ENCODE data around the gene PLA2G4E.
A peak's percentile ranks its signal among the peaks of the same experiment; 100 is the strongest.

The PLA2G4E gene

DNA sequence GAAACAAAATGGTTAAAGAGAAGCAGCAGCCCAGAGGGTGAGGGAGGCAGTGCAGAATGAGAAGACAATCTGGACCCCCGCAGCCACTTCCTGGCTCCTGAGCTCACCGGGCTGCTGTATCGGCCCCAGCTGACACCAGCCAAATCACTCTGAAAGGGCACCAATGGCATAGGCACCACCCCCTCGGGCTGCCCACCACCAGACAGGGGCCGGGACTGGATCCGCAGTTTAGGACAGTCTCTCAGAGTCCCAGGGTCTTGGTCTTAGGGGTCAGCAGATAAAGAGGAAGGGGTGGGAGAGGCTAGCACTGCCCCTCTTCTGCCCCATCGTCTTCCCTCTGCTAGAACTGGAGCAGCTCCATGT lies 30.6 kb downstream of the PLA2G4E start:
- DNase-seq, result no peak

DNA sequence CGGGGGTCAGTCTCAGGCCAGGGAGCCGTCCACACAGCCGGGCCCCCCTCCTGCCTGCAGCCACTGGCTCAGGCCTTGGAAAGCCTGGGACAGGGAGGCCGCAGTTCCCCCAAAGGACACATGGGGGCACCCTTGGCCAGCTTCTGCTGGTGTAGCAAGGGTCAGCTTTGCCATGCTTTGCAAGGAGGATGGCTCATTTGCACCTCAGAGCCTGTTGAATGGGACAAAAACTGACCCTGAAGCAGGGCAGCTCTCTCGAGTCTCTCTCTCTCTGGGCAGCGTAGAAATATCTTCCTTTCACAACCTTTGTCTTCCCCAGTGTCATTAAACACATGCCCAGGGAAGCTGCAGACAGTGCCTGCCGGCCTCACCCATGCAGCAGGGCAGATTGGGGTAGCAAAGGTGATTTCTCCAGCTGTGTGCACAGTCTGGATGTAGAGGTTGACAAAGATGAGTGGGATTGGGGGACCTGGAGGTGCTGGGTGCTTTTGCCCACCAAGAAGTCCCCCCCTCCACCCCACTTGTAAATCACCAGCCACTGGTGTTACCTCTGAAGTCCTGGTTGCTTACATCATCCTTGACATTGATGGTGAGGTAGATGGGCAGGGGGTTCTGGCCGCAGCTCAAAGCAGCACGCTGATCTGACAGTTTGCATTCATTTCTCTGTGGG lies 31.1 kb downstream of the PLA2G4E start:
- peak; percentile 94 for DNase-seq

- no peak for DNase-seq
Measured at GRCh38 chr15:41988896-41989572, 31.8 kb downstream of the PLA2G4E start.

- DNase-seq, result no peak
Measured at GRCh38 chr15:41987925-41988275, 32.9 kb downstream of the PLA2G4E start.

DNA sequence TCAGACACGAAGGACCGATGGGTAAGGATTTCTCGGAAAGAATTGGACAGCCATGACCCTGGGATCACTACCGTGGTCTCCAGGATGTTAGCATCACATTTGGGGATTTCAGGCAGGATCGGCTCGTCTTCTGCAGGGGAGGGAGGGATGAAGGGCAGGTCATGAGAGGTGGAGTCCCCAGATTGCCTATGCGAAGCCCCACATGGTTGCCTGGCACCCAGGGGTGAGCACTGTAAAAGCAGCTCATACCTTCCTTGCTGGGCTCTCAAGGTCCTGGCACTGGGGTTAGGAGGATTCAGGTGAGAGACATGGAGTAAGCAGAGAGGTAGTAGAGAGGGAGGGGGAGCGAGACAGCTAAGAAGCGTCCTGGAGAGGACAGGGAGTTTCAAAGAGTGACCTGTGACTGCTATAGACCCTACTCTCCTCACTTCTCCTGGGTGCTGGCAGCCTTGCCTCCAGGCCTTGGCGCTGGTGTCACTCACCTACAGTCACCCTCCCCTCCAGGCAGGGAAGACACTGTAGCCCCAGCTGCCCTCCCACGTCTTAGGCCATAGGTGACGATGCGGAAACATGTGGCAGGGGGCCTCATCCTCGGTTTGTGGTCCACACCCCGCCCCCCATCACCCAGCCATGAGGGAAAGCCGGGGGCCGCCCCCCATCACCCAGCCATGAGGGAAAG lies 33.5 kb downstream of the PLA2G4E start:
- no peak for DNase-seq

DNA sequence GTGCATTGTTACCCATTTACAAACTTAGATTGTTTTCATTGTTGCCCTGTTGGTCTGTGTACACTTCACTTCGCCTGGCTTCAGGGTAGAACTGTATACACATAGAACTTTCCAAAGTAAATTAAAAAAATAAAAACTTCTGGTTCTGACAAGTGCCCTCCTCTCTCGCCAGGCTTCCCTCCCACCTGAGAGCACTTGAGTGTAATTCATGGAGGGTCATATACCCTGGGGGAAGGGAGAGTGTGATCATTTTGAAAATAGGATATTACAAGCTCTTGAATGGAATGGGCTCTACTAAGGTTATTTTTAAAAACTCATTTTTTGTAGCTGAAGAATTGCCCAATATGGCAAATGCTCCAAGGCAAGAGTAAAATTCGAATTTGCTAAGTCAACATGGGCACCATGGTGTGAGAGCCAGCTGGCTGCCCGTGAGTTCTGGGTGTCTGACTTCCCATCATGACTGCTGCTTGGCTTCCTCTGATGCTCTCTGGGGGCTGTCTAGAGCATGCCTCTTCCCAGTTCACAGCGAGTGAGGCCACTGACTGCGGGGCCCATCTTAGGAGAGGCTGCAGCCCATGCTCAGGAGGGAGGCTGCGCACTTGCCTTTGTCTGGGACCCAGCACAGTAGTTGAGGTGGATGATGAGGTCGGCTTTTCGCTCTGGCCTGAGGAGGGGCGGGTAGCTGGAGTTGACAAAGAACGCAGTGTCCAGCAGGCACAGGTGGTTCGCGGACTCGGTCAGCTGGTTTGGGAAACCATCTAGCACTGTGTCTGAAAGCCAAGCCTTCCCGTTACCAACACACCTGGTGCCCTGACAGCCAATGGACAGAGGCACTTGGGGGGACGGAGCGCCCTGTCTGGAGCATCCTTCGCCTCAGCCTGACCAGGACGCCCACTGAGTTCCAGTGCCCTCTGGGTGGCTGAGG lies 35.3 kb downstream of the PLA2G4E start:
- no peak for DNase-seq

DNA sequence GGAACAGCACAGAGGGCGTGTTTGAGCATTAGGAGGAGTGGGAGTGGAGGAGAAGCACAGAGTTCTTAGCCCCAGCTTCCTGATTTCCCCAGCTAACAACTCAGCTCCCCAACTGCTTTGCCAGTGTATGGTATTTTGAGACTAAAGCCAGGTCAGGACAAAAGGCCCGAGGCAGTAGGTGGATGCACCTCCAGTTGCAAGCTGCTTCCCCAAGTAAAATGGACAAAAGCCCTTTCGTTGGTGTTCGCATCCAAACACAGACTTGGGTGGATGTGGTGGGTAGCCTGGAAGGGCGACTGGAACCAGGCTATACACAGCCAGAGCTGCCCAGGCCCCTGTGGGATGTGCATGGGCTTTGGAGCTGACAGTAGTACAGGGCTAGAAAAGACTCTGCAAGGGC lies 36.2 kb downstream of the PLA2G4E start:
- no peak for DNase-seq

DNA sequence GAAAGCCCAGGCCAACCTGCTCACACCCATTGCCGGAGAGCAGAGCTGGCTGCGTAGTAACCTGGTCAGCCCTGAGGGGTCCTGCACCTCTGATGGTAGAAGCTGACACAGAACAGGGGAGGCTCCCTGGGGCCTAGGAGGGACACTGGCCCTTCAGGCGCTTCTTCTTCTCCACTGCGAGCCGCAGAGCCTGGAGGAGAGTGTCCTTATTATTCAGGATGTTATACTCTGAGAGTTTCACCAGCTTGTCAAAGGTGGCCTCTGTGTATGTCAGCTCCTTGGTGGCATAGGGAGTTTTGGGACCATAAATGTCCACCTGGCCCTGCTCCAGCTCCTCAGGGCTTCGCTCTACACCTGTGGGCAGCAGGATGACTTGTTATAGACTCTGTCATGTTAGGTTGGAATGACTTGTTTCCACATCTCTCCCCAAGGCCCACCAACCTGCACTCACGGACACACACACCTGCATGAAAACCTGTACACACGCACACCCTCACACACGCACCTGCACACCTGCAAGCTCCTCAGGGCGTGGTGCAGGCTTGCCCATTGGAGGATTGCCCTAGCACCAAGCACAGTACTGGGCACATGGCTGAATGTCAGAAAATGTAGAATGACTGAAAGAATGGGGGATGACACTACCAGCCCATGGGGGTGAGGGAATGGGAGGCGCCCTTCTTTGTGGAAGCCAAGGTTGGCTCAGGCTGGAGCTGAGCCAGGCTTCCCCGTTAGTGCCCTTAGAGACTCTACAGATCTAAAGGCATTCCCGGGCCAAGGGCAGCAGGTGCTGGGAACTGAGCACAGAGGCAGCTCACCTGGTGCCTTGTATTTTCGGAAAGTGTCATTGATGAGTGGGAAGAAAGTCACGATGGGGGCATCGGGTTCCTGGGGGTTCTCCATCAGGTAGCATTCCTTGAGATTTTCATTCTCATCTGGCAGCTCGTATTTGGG lies 36.9 kb downstream of the PLA2G4E start:
- DNase-seq, result no peak

GRCh38 chr15:41983221-41983620 lies 37.6 kb downstream of the PLA2G4E start:
- peak; percentile 36 for DNase-seq

DNA sequence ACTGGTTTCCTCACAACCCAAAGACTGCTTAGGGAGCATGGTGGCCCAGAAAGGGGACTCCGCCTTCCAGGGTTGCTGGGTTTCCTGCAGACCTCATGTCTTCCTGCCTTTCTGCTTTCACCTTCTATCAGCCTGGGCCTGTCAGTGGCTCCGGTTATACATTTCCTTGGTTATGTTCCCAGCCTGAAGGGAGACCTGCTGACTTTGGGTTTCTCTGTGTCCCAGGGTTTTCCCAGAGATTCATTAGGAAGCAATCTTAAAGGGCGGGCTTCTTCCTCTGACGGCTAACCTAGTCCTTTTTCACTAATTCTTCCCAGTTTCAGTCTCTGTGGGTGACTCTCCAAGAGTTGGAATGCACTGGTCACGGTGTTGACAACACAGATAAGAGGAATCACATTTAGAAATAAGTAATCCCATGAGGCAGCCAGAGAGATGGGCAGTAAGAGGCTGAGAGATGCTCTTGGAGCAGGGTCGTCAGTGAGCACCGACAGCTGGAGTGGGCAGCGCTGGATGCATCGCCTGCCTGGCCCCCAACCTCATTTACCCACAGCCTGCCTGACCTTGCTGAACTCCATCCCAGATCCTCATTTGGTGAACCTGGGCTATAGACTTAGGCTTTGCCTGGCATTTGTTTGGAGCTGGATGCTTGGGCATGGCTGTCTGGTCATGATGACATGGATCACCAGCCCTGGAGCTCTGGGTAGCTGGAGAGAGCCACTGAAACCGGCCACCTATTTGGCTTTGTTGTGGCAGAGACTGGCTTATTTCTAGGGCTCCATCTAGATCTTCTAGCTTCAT lies 38.5 kb downstream of the PLA2G4E start:
- peak; percentile 32 for DNase-seq

DNA sequence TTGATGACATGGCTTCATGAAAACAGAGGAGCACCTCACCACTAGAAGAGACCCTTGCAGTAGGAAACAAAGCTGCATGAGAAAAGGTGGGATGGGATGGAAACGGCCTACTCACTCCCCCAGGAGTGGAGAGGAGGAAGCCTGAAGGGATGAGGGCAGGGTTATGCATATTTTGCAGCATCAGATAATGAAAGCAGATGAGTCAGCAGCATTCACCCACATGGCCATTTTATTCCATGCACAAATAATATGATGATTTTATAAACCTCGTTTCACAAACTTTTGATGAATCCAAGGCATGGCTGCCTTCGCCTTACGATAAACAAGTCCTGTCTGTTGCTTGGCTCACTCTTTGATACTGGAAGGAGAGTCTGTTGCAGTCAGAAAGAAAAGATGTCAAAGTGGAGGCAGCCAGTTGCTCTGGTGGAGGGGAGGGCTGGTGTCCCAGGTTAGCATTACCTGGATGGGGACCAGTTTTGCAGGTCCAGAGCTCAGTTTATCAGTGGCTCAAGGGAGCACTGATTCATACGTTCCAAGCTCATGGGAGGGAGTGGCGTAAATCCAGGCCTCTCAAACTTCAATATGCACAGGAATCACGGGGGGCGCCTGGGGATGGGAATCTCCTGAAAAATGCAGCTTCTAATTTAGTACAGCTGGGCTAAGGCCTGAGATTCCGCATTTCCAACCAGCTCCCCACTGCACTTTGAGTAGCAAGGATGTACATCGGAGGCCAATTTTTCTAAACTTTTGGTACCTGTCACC lies 39.3 kb downstream of the PLA2G4E start:
- peak; percentile 27 for DNase-seq

DNA sequence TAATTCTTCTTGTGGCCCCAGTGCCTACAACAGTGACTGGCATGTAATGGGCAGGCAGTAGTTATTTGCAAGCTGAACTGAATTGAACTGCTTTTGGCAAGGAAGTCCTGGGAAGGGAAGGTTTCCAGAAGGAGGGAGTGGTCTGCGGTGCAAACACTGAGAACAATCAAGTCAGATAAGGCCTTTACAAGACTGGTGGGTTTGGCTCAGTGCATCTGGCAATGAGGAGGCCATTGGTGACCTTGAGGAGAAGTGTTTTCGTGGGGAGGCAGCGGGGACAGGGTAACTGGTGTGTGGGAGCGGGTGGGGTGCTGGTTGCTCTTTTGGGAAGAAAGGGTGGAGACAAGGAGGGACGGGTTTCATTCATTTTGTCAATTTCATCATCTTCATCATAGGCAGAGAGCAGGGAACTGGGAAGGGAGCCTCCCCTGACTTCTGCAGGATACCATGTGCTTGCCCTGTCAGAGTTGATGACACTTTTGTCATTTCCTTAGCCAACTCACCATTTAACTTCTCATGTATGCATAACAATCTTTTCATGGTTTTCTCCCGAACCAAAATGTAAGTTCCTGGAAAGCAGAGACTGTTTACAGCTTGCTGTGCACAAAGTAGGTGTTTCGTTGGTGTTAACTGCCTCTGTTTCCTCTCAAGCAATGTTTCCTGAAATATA lies 40.1 kb downstream of the PLA2G4E start:
- peak; percentile 36 for DNase-seq

DNA sequence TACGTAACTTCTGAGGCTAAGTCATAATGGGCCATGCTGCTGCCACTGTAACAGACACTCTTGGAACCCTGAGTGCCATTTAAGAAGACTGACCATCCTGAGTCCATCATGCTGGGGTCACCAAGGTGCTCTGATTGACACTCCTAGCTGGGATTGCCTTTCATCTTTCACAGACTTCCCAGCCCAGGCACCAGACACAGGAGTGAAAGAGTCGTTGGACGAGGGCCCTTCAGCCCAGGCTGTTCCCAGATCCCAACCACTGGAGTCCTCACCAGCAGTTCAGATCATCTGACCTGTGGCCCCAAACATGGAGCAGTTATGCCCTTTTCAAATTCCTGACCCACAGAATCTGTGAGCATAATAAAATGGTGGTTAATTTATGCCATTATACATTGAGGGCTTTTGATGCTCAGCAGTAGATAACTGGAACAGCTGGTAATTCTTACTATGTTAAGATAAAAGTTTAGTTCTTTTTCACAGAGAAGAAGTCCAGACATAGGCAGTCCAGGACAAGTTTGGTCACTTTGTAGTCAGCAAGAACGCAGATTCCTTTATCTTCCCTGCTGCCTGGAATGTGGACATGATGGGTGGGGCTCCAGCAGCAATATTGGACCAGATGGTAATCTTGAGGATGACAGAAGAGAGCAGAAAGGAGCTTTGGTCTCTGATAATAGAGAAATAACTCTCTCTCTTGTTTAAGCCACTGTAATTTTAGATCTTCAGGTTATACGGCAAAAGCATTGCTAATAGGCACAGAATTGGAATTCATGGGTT lies 41.2 kb downstream of the PLA2G4E start:
- DNase-seq, result peak; percentile 18

GRCh38 chr15:41978534-41978933 lies 42.3 kb downstream of the PLA2G4E start:
- peak; percentile 22 for DNase-seq

DNA sequence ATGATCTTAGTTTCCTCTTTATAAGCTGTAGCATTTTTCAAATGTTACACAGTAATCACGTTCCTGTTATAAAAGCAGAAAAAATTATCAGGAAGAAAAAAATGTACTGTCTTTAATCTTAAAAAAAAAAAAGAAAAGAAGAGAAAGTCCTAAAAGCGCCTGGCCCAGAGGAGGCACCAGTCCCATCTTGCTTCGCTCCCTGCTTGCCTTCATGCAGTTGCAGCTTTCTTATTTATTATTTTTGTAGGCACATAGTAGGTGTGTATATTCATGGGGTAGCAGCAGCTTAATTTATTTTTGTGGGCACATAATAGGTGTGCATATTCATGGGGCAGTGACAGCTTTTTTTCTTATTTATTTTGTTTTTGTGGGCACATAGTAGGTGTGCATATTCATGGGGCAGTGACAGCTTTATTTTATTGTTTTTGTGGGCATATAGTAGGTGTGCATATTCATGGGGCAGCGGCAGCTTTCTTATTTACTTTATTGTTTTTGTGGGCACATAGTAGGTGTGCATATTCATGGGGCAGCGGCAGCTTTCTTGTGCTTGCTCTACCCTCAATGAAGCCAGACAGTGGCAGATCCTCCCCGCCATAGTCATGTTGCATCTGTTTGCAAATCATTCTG lies 43.0 kb downstream of the PLA2G4E start:
- peak; percentile 9 for DNase-seq

GRCh38 chr15:41975669-41976068 lies 45.2 kb downstream of the PLA2G4E start:
- DNase-seq, result peak; percentile 0

DNA sequence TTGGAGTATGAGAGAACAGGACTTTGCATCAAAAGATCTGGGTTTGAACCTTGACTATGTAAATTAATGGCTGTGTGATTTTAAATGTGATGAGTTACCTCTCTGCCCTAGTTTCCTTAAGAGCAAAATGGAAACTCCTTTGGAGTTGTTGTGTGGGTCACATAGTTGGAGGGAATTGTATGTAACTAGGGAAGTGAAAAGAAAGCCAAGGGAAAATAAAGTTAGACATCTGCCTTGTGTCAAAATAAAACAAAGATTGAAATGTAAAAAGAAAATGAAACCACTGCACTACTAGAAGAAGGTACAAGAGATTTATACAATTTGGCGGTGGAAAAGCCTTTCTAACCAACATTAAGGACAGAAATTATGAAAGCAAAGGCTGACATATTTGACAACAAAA lies 46.8 kb downstream of the PLA2G4E start:
- DNase-seq, result no peak
